Epithelial cell of proximal tubule (primary cell): ENCODE results near the gene SLC26A3. TPM values are rescaled to one million over a fixed set of nuclear protein-coding genes. Genes with fewer than 3 reads are reported as not detected.
"Not testable (repeated sequence)": the region's sequence is repeated elsewhere in the genome, so short reads cannot be mapped to it uniquely, and the experiment has no call there.

Source experiments
- DNase-seq: peaks from one replicate; pipeline ENCODE4 v3.0.0-alpha.2; 2011; ENCODE audit warnings: low read depth
- H3K4me3 ChIP-seq: 2 replicates; pipeline ENCODE4 v1.5.1; 2011; ENCODE audit warnings: low read depth, mild to moderate bottlenecking, low read length
- CTCF ChIP-seq: conservative IDR thresholded peaks from 2 replicates; pipeline ENCODE4 v1.5.1; 2012; ENCODE audit warnings: low read depth, mild to moderate bottlenecking, low read length
- total RNA-seq: library from RNA; depleted of rRNA; stranded (reverse); fragments of >200 nt; gene quantifications from 2 replicates; pipeline ENCODE4 v1.2.3, GENCODE V29; 2015

Gene SLC26A3
- not detected in 2 replicates for total RNA-seq

GRCh38 chr7:107803009-107803610 lies at the start of gene SLC26A3:
Gene SLC26A3 (minus strand): TSS chr7:107803223. CDS start chr7:107794509, 8,714 bp downstream.
- TF ChIP-seq CTCF: no peak
- DNase-seq: no peak
- no peak within 1 kb of the TSS for H3K4me3 ChIP-seq

- no peak overlapping the region for H3K4me3 ChIP-seq
- no peak for TF ChIP-seq CTCF
- no peak for DNase-seq
Measured at GRCh38 chr7:107850643-107851042, 47.6 kb upstream of the SLC26A3 start.

GRCh38 chr7:107850216-107850615 lies 47.2 kb upstream of the SLC26A3 start:
- no peak overlapping the region for H3K4me3 ChIP-seq
- no peak for DNase-seq
- TF ChIP-seq CTCF: no peak

GRCh38 chr7:107848211-107848610 lies 45.2 kb upstream of the SLC26A3 start:
- not testable (repeated sequence) for DNase-seq, H3K4me3 ChIP-seq

GRCh38 chr7:107847836-107848175 lies 44.8 kb upstream of the SLC26A3 start:
- not testable (repeated sequence) for DNase-seq, H3K4me3 ChIP-seq

GRCh38 chr7:107847168-107847835 lies 44.3 kb upstream of the SLC26A3 start:
- TF ChIP-seq CTCF: no peak
- DNase-seq: no peak
- no peak overlapping the region for H3K4me3 ChIP-seq

GRCh38 chr7:107846324-107846723 lies 43.3 kb upstream of the SLC26A3 start:
- DNase-seq: no peak
- no peak overlapping the region for H3K4me3 ChIP-seq
- no peak for TF ChIP-seq CTCF

GRCh38 chr7:107843184-107843583 lies 40.2 kb upstream of the SLC26A3 start:
- no peak overlapping the region for H3K4me3 ChIP-seq
- no peak for TF ChIP-seq CTCF
- DNase-seq: no peak
